ENCODE measurements around the gene ADORA1. TPM values are rescaled to one million over a fixed set of nuclear protein-coding genes. Genes with fewer than 3 reads are reported as not detected.

ADORA1 gene
- total RNA-seq, 1 experiment from 2014 or later, result not detected

DNA sequence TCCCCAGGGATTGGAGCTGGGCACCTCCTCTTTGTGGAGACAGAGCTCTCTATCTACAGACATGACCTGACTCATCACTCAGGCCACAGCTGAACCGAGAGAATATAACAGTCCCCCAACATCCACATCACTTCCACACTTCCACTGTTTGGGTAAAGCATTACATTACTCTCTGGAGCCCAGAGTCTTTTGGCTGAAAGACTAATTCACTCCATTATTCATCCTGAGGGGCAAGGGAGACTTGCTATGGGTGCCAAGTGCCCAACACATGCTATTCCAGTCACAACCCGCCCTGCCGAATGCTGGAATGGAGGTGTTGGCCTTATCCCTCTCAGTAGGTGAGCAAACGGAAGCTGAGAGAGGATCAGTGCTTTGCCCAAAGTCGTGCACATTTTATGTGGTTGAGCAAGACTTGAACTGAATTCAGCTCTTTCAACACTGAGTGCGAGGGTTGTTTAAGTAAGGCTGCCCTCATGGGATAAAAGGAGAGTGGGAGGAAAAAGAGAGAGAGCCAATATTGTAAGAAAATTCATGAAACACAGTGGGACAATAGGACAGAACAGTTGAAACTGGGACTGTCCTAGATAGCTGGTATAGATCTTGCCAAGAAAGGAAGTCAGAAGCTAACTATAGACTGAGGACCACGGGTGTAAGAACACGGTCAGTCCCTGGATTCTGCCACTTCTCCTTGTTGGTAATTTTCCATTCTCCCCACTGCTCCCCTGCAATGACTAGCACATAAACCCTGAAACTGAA lies 72.5 kb downstream of the ADORA1 start:
- DNase-seq (ENCODE audit: low read depth in 1 of 2, low spot score in 2 of 2), result no peak
- H3K27me3 ChIP-seq (replicated peaks), result peaks cover 22% of the 10 kb centered on the region
- no peaks in the 10 kb centered on the region for H3K9me3 ChIP-seq (replicated peaks)
- H3K27ac ChIP-seq, result no peak overlapping the region
- H3K36me3 ChIP-seq, result no peaks in the 10 kb centered on the region
- H3K4me3 ChIP-seq, result no peak overlapping the region
- H3K4me1 ChIP-seq (replicated peaks), result no peaks in the 10 kb centered on the region

DNA sequence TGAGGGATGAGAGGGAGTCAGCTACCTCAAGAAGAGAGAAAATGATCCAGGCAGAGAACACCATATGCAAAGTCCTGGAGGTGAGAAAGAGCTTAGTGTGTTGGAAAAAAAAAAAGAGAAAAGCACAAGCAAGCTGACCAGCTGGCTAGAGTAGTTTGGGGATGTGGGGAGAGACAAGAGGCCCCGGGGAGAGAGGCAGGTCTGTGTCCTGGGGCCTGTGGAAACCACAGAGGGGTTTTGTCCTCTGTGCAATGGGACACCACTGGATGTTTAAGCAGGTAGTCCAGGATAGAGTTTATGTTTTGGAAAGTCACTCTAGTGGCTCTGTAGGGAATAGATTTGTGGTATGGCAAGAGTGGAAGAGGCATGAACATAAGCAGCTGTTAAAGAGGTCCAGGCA lies 73.4 kb downstream of the ADORA1 start:
- DNase-seq (ENCODE audit: low read depth in 1 of 2, low spot score in 2 of 2), result no peak
- H3K9me3 ChIP-seq (replicated peaks), result no peaks in the 10 kb centered on the region
- H3K4me3 ChIP-seq, result no peak overlapping the region
- no peaks in the 10 kb centered on the region for H3K4me1 ChIP-seq (replicated peaks)
- H3K36me3 ChIP-seq, result no peaks in the 10 kb centered on the region
- peaks cover 22% of the 10 kb centered on the region for H3K27me3 ChIP-seq (replicated peaks)
- no peak overlapping the region for H3K27ac ChIP-seq

DNA sequence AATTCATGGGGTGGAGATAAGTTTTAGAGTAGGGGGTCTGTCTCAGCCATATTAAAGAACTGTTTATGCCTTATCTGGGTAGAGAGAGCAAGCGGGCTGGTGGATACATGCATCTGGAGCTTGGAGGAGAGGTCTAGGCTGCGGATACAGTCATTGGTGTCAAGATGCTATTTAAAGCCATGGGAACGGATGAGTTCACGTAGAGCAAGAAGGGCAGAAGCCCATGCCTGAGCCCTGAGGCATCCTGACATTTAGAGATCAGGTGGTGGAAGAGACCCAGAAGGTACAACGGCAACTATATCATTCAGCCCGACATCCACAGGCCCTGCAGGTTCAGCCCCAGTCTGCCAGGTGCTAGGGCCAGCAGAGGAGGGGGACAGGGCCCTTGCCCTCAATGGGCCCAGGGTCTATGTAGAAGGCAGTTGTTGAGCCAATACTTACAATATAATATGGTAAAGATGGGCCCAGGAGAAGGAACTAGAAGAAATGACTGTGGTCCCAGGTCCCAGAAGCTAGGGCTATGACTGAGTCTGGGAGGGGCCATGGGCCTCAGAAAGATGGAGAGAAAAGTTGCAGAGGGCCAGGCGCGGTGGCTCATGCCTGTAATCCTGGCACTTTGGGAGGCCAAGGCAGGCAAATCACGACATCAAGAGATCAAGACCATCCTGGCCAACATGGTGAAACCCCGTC lies 74.1 kb downstream of the ADORA1 start:
- Histone ChIP-seq H3K4me1 (replicated peaks) (no peaks in the 10 kb centered on the region), H3K27ac (no peak overlapping the region), H3K36me3 (no peaks in the 10 kb centered on the region)

DNA sequence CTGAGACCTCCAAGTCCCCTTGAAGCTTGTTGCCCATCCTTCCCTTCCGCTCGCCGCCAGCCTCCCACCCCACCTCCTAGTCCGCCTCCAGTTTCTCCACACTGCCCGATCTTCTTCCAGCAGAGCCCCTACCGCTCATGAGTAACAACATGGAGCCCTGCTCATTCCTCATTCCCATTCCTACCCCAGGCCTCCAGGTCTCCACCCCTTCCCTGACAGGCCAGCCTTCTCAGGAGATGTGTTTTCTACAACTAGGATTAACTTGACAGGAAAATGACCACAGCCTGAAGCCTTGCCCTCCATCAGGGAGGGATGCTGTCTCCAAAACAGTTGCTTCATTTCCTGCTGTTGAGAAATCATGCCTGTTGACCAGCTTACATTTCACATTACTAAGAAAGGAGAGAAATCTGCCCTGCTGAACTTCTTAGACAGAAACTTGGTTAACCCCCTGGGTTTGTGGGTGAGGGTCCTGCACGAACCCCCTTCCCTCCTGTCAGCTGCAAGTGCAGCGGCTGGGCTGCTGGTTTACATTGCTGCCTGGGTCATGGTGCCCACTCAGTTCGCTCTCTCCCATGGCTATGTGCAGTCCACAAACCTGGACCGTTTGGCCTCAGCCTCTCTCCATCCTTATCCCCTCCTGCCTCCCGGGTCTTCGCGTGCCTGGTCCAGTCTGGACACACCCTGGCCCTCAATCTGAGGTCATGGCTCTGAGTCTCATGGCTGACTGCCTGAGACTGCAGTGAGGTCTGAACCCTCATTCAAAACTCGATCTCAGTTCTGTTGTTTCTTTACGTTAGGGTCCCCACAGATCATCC lies 75.1 kb downstream of the ADORA1 start:
- H3K9me3 ChIP-seq (replicated peaks), result no peaks in the 10 kb centered on the region
- H3K4me3 ChIP-seq, result no peak overlapping the region
- no peaks in the 10 kb centered on the region for H3K36me3 ChIP-seq
- DNase-seq (ENCODE audit: low read depth in 1 of 2, low spot score in 2 of 2), result no peak
- no peak overlapping the region for H3K27ac ChIP-seq
- H3K27me3 ChIP-seq (replicated peaks), result peaks cover 13% of the 10 kb centered on the region
- no peaks in the 10 kb centered on the region for H3K4me1 ChIP-seq (replicated peaks)

More for the DNA sequence above, 74.1 kb downstream of the ADORA1 start:
- H3K9me3 ChIP-seq (replicated peaks), result no peaks in the 10 kb centered on the region
- peaks cover 21% of the 10 kb centered on the region for H3K27me3 ChIP-seq (replicated peaks)
- DNase-seq (ENCODE audit: low read depth in 1 of 2, low spot score in 2 of 2), result no peak
- no peak overlapping the region for H3K4me3 ChIP-seq

DNA sequence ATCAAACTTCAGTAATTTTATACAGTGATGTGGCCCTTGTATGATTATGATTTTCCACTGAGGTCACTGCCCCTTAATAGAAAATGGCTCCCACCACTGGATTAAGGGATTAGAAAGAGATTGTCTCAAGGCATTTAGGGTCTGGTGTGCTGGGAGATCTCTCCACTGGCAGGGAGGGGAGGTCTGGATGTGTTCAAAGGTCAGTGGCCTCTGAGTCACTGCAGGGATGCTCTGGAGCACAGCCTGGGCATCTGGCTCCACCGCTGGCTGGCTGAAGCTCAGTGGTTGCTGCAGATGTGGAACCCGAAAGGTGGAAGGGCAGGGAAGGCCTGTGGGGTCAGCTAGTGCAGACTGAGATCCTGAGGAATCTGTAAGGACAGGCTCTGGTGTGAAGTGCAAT lies 77.2 kb downstream of the ADORA1 start:
- no peak for DNase-seq (ENCODE audit: low read depth in 1 of 2, low spot score in 2 of 2)
- H3K27me3 ChIP-seq (replicated peaks), result peaks cover 18% of the 10 kb centered on the region
- H3K36me3 ChIP-seq, result no peaks in the 10 kb centered on the region
- H3K27ac ChIP-seq, result no peak overlapping the region
- H3K4me1 ChIP-seq (replicated peaks), result no peaks in the 10 kb centered on the region
- H3K9me3 ChIP-seq (replicated peaks), result no peaks in the 10 kb centered on the region
- no peak overlapping the region for H3K4me3 ChIP-seq

DNA sequence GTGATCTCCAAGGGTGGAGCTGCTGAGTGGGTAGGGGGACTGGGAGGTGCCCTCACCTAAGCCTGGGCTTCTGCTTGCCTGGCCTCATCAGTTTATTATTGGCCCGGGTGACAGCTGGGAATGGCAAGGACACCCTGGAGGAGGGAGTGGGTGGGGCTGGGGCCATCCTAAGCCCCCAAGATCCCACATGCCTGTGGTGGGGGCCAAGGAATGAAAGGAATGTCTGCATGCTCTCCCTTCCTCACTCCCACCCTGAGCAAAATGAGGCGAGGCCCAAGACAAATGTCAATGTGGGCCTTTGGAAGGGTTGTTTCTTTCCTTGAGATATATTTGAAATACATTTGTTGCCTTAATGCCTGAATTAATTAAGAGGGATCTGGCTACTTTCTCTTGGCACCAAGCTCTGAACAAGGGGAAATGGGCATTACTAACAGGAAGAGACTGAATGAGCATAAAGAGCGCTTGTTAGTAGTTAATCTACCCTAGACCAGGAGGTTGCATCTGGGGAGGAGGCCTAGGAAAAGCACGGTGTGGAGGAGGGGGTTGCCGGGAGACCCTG lies 78.7 kb downstream of the ADORA1 start:
- DNase-seq (ENCODE audit: low read depth in 1 of 2, low spot score in 2 of 2), result no peak
- Histone ChIP-seq H3K9me3 (replicated peaks) (no peaks in the 10 kb centered on the region), H3K4me1 (replicated peaks) (no peaks in the 10 kb centered on the region), H3K4me3 (no peak overlapping the region), H3K27me3 (replicated peaks) (peaks cover 19% of the 10 kb centered on the region), H3K36me3 (no peaks in the 10 kb centered on the region), H3K27ac (no peak overlapping the region)

DNA sequence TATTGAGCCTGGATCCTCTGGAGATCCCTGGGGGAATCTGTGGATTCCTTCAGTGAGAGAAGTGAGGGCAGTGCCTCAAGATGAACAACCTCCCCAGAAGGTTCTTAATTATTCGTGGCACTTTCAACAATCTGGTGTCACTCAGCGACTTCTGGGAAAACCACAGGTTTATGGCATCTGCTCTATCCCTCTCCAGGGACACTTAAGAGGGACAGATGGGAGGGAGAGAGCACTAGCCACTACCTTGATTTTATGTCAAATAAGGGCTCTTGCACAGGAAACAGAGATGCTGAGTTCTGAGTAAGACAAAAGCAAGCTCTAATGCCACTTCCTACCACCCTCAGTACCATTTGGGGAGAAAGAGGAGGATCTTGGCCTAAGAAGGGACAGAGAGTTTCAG lies 80.2 kb downstream of the ADORA1 start:
- Histone ChIP-seq H3K36me3 (no peaks in the 10 kb centered on the region), H3K4me1 (replicated peaks) (no peaks in the 10 kb centered on the region), H3K27ac (no peak overlapping the region), H3K4me3 (no peak overlapping the region), H3K27me3 (replicated peaks) (peaks cover 19% of the 10 kb centered on the region), H3K9me3 (replicated peaks) (no peaks in the 10 kb centered on the region)
- DNase-seq (ENCODE audit: low read depth in 1 of 2, low spot score in 2 of 2), result no peak

DNA sequence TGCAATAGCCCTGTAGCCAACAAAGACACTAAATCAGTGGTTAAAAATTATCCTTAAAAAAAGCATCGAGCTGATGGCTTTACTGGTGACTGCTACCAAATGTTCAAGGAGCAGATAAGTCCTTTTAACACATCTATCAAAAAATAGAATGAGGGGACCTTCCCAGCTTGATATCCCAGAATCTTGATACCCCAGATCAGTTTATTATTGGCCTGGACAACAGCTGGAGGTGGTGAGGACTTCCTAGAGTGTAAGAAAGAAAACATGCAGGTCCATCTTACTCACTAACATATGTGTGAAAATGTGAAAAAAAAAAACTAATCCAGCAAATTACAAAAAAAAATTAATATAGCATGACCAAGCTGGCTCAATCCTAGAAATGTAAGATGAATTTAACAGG lies 80.7 kb downstream of the ADORA1 start:
- DNase-seq (ENCODE audit: low read depth in 1 of 2, low spot score in 2 of 2), result no peak
- peaks cover 19% of the 10 kb centered on the region for H3K27me3 ChIP-seq (replicated peaks)
- no peaks in the 10 kb centered on the region for H3K4me1 ChIP-seq (replicated peaks)
- no peak overlapping the region for H3K27ac ChIP-seq
- H3K4me3 ChIP-seq, result no peak overlapping the region
- no peaks in the 10 kb centered on the region for H3K9me3 ChIP-seq (replicated peaks)
- H3K36me3 ChIP-seq, result no peaks in the 10 kb centered on the region

DNA sequence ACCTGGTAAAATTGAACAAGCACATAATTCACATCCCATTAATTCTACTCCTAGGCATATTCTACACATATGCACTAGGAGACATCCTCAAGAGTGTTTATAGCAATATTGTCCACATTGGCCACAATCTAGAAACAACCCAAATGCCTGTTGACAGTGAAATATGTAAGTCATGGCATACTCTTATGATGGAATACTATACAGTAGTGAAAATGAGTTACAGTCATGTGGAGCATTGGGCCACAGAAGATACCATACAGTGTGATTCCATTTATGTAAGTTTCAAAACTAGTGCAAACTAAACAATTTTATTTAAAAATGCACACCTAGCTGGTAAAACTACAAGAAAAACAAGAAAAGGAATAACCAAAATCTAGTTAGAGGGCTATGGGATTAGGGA lies 82.8 kb downstream of the ADORA1 start:
- no peak for DNase-seq (ENCODE audit: low read depth in 1 of 2, low spot score in 2 of 2)
- no peaks in the 10 kb centered on the region for H3K9me3 ChIP-seq (replicated peaks)
- no peaks in the 10 kb centered on the region for H3K36me3 ChIP-seq

DNA sequence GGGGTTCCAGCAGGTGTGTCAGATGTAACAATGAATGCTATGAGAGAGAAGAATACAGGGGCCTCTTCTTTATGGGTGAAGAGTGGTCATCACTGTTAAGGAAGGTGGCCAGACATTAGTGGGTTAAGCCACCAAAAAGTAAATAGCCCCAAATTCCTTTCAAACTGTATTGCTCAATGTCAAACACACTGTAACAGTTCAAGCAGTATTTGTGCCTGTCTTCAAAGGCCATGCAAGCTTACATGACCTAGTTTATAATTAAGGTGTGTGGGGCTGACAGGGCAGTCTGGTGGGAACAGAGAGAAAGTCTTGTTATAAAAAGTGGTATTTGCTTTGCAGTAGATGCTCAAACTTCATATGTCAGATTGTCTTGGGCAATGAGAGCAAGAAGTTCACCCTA lies 83.5 kb downstream of the ADORA1 start:
- Histone ChIP-seq H3K27ac (no peak overlapping the region), H3K9me3 (replicated peaks) (no peaks in the 10 kb centered on the region), H3K27me3 (replicated peaks) (peaks cover 12% of the 10 kb centered on the region; the same call in 1 of the 2 replicates), H3K4me1 (replicated peaks) (no peaks in the 10 kb centered on the region), H3K4me3 (no peak overlapping the region), H3K36me3 (no peaks in the 10 kb centered on the region)
- DNase-seq (ENCODE audit: low read depth in 1 of 2, low spot score in 2 of 2), result no peak

More for the DNA sequence above, 82.8 kb downstream of the ADORA1 start:
- no peaks in the 10 kb centered on the region for H3K4me1 ChIP-seq (replicated peaks)
- peaks cover 12% of the 10 kb centered on the region; the same call in 1 of the 2 replicates for H3K27me3 ChIP-seq (replicated peaks)
- H3K4me3 ChIP-seq, result no peak overlapping the region
- H3K27ac ChIP-seq, result no peak overlapping the region

DNA sequence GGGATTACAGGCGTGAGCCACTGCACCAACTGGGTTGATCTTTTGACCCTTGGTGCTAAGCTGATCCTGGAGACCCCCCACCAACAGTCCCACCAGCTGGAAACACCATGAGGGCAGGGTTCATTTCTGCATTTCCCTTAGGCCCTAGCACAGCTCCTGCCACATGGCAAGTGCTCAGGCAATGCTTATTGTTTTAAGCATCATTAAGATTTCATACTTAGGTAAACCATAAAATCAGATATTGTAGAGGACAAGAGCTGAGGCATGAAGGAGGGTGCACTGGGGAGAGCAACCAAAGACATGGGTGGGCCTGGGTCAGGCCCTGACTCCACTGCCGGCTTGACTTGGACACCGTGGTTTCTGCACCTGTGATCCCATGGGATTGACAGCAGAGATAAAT lies 84.3 kb downstream of the ADORA1 start:
- H3K36me3 ChIP-seq, result no peaks in the 10 kb centered on the region

DNA sequence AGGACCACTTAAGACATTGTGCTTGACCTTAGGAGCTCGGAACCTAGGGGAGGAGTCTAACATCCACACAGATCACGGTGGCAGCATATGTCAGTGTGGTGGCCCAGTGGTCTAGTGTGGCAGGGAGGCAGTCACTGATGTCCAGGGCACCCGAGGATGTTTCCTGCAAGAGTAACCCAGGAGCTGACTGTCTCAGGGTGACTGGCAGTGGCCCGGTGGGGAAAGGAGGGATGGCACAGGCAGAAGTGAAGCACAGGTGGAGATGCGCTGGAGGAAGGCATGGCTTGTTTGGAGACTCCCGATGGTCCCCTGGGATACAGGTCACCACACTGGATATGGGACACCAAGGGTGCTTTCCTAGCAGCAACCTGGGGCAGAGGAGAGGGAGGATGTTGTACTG lies 85.6 kb downstream of the ADORA1 start:
- H3K4me1 ChIP-seq (replicated peaks), result no peaks in the 10 kb centered on the region
- no peak overlapping the region for H3K4me3 ChIP-seq
- H3K36me3 ChIP-seq, result no peaks in the 10 kb centered on the region
- no peak overlapping the region for H3K27ac ChIP-seq
- DNase-seq (ENCODE audit: low read depth in 1 of 2, low spot score in 2 of 2), result no peak
- peaks cover 13% of the 10 kb centered on the region; the same call in 1 of the 2 replicates for H3K27me3 ChIP-seq (replicated peaks)
- no peaks in the 10 kb centered on the region for H3K9me3 ChIP-seq (replicated peaks)

More for the DNA sequence above, 84.3 kb downstream of the ADORA1 start:
- no peaks in the 10 kb centered on the region for H3K4me1 ChIP-seq (replicated peaks)
- H3K27ac ChIP-seq, result no peak overlapping the region
- H3K4me3 ChIP-seq, result no peak overlapping the region
- DNase-seq (ENCODE audit: low read depth in 1 of 2, low spot score in 2 of 2), result no peak
- H3K9me3 ChIP-seq (replicated peaks), result no peaks in the 10 kb centered on the region
- H3K27me3 ChIP-seq (replicated peaks), result peaks cover 12% of the 10 kb centered on the region; the same call in 1 of the 2 replicates

DNA sequence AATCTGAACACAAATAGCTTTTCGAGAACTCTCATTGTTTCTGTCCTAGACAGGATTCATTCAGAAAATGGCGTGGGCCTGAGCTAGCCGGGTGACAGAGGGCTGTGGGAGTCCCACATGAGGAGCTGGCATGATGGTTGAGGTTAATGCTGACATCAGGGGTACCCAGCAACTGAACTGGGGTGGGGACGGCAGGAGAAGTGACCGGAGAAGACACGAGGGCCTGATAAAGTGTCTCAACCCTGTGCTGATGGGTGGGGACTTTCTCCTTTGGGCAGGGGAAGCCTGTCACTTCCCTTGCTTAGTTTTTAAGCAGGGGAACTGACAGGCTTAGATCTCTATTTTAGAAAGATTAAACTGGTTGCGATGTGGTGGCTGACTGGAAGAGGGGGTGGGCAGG lies 87.3 kb downstream of the ADORA1 start:
- no peak for DNase-seq (ENCODE audit: low read depth in 1 of 2, low spot score in 2 of 2)
- Histone ChIP-seq H3K9me3 (replicated peaks) (no peaks in the 10 kb centered on the region), H3K4me3 (no peak overlapping the region), H3K36me3 (no peaks in the 10 kb centered on the region), H3K27me3 (replicated peaks) (peaks cover 10% of the 10 kb centered on the region; the same call in 1 of the 2 replicates), H3K27ac (no peak overlapping the region), H3K4me1 (replicated peaks) (no peaks in the 10 kb centered on the region)

Data from SJSA1 (cell line).